Stimulated activated CD8-positive, alpha-beta memory T cell treated with anti-CD3 and anti-CD28 coated beads, Interleukin-12 subunit alpha, Interleukin-12 subunit beta, amount 100 ng/mL, for 4 hours (primary cell): ENCODE data around the gene MRPS14.

Experiments used
- DNase-seq: peaks from one replicate; pipeline ENCODE4 v3.0.0-alpha.2; 2020; ENCODE audit warnings: low read depth

The MRPS14 gene

GRCh38 chr1:174982971-174983689 is 40.1 kb downstream of the MRPS14 start:
- no peak for DNase-seq

- DNase-seq: no peak
Observed at GRCh38 chr1:174976436-174977108, 46.7 kb downstream of the MRPS14 start.

- DNase-seq: no peak
Observed at GRCh38 chr1:174975764-174976163, 47.5 kb downstream of the MRPS14 start.

- DNase-seq: no peak
Observed at GRCh38 chr1:174974711-174975119, 48.5 kb downstream of the MRPS14 start.

- no peak for DNase-seq
Observed at GRCh38 chr1:174971902-174972301, 51.3 kb downstream of the MRPS14 start.

- no peak for DNase-seq
Observed at GRCh38 chr1:174971466-174971865, 51.8 kb downstream of the MRPS14 start.

- DNase-seq: no peak
Observed at GRCh38 chr1:174969977-174970376, 53.2 kb downstream of the MRPS14 start.

- DNase-seq: no peak
Observed at GRCh38 chr1:174968750-174969244, 54.4 kb downstream of the MRPS14 start.

- DNase-seq: no peak
Observed at GRCh38 chr1:174967845-174968705, 55.1 kb downstream of the MRPS14 start.

GRCh38 chr1:174966008-174966572 is 57.1 kb downstream of the MRPS14 start:
- no peak for DNase-seq

- DNase-seq: no peak
Observed at GRCh38 chr1:174965362-174966007, 57.7 kb downstream of the MRPS14 start.

- DNase-seq: no peak
Observed at GRCh38 chr1:174964972-174965361, 58.3 kb downstream of the MRPS14 start.

- DNase-seq: no peak
Observed at GRCh38 chr1:174964261-174964971, 58.8 kb downstream of the MRPS14 start.

- no peak for DNase-seq
Observed at GRCh38 chr1:174963529-174964125, 59.6 kb downstream of the MRPS14 start.
